Smooth muscle cell (in vitro differentiated cells): ENCODE results near the gene THEM4. TPM values are rescaled to one million over a fixed set of nuclear protein-coding genes. Genes with fewer than 3 reads are reported as not detected.

Source experiments
- DNase-seq: peaks from one replicate; lab custom pipeline; 2025; ENCODE audit not compliant: unreplicated experiment; lab: John Stamatoyannopoulos, UW
- H2AFZ ChIP-seq: fragments of 200-600 bp; sonication (generic); 2 replicates; pipeline ENCODE4 v1.6.0; 2016; ENCODE audit warnings: antibody characterized with exemption, low read depth, mild to moderate bottlenecking
- H3F3A ChIP-seq: fragments of 200-600 bp; sonication (generic); 2 replicates; pipeline ENCODE4 v1.6.0; 2017; ENCODE audit warnings: antibody characterized with exemption, low read depth
- H3K27ac ChIP-seq: fragments of 200-600 bp; sonication (generic); 2 replicates; pipeline ENCODE4 v1.5.1; 2016; ENCODE audit warnings: low read depth, mild to moderate bottlenecking
- H3K27me3 ChIP-seq: fragments of 200-600 bp; sonication (generic); 2 replicates; pipeline ENCODE4 v1.6.1; 2016; ENCODE audit warnings: low read depth, mild to moderate bottlenecking
- H3K36me3 ChIP-seq: fragments of 200-600 bp; sonication (generic); 2 replicates; pipeline ENCODE4 v1.5.1; 2016; ENCODE audit warnings: low read depth
- H3K4me1 ChIP-seq: fragments of 200-600 bp; sonication (generic); 2 replicates; pipeline ENCODE4 v1.5.1; 2016; ENCODE audit warnings: low read depth
- H3K4me2 ChIP-seq: fragments of 200-600 bp; sonication (generic); 2 replicates; pipeline ENCODE4 v1.6.0; 2016; ENCODE audit warnings: mild to moderate bottlenecking
- H3K4me3 ChIP-seq: fragments of 200-600 bp; sonication (generic); 2 replicates; pipeline ENCODE4 v1.5.1; 2016; ENCODE audit warnings: mild to moderate bottlenecking
- H3K79me2 ChIP-seq: fragments of 200-600 bp; sonication (generic); 2 replicates; pipeline ENCODE4 v1.6.0; 2016; ENCODE audit warnings: low read depth, mild to moderate bottlenecking
- H3K9ac ChIP-seq: fragments of 200-600 bp; sonication (generic); 2 replicates; pipeline ENCODE4 v1.6.0; 2016; ENCODE audit warnings: low read depth
- H3K9me3 ChIP-seq: fragments of 200-600 bp; sonication (generic); replicated peaks from 2 replicates; pipeline ENCODE4 v1.5.1; 2016; ENCODE audit warnings: low read depth
- H4K20me1 ChIP-seq: fragments of 200-600 bp; sonication (generic); 2 replicates; pipeline ENCODE4 v1.6.0; 2016; ENCODE audit warnings: low read depth
- CTCF ChIP-seq: fragments of 200-600 bp; sonication (generic); IDR thresholded peaks from 2 replicates; pipeline ENCODE4 v1.5.1; 2017; ENCODE audit warnings: borderline replicate concordance, mild to moderate bottlenecking, antibody characterized with exemption; ENCODE audit not compliant: insufficient read depth, poor library complexity, severe bottlenecking
- WGBS: methylation state at CpG from one replicate; pipeline ENCODE4 v1.1.7; 2016; ENCODE audit warnings: low lambda C conversion rate; 5-methylcytosine and 5-hydroxymethylcytosine counted together
- polyA plus RNA-seq: library from polyadenylated mRNA; unstranded; fragments of >200 nt; fragmentation: Nextera tagmentation; extraction: Ambion mirVana; gene quantifications from 2 replicates; pipeline ENCODE4 v1.2.1, GENCODE V29; 2016
- total RNA-seq: library from RNA; depleted of rRNA; stranded (reverse); fragments of >200 nt; gene quantifications from 2 replicates; pipeline ENCODE4 v1.2.3, GENCODE V29; 2014

THEM4 gene
- total and polyA plus RNA-seq, 2 experiments from 2014 or later = 14.4 to 15.9 TPM

- H2AFZ ChIP-seq = no peak overlapping the region
- no peaks in the 10 kb centered on the region for H3K79me2 ChIP-seq
- no peaks in the 10 kb centered on the region for H3K27me3 ChIP-seq
- H3K36me3 ChIP-seq = no peaks in the 10 kb centered on the region
- no peak for DNase-seq
- H3K4me1 ChIP-seq = peaks cover 5% of the 10 kb centered on the region
- no peaks in the 10 kb centered on the region for H3F3A ChIP-seq
- WGBS = 78% methylated on average over 2 of the region's 2 CpGs
- H4K20me1 ChIP-seq = no peaks in the 10 kb centered on the region
- no peak overlapping the region for H3K27ac ChIP-seq
- no peak overlapping the region for H3K4me3 ChIP-seq
- H3K4me2 ChIP-seq = no peak overlapping the region
- TF ChIP-seq CTCF = no peak
- no peak overlapping the region for H3K9ac ChIP-seq
- no peaks in the 10 kb centered on the region for H3K9me3 ChIP-seq
Measured at GRCh38 chr1:151867321-151867720, 42.0 kb downstream of the THEM4 start.

GRCh38 chr1:151864411-151864810 lies 44.9 kb downstream of the THEM4 start:
- no peaks in the 10 kb centered on the region for H3F3A ChIP-seq
- H4K20me1 ChIP-seq = no peaks in the 10 kb centered on the region
- H3K79me2 ChIP-seq = no peaks in the 10 kb centered on the region
- H2AFZ ChIP-seq = no peak overlapping the region
- H3K4me2 ChIP-seq = no peak overlapping the region
- no peak for DNase-seq
- no peaks in the 10 kb centered on the region for H3K9me3 ChIP-seq
- WGBS = 44% methylated on average over 2 of the region's 2 CpGs
- H3K9ac ChIP-seq = no peak overlapping the region
- H3K4me3 ChIP-seq = no peak overlapping the region
- no peaks in the 10 kb centered on the region for H3K27me3 ChIP-seq
- H3K27ac ChIP-seq = no peak overlapping the region
- H3K4me1 ChIP-seq = no peaks in the 10 kb centered on the region
- H3K36me3 ChIP-seq = no peaks in the 10 kb centered on the region
- no peak for TF ChIP-seq CTCF

- H3K4me2 ChIP-seq = no peak overlapping the region
- no peak overlapping the region for H2AFZ ChIP-seq
- no peak for DNase-seq
- H3K4me3 ChIP-seq = no peak overlapping the region
- no peaks in the 10 kb centered on the region for H3K9me3 ChIP-seq
- H4K20me1 ChIP-seq = no peaks in the 10 kb centered on the region
- no peak for TF ChIP-seq CTCF
- H3K79me2 ChIP-seq = no peaks in the 10 kb centered on the region
- no peak overlapping the region for H3K27ac ChIP-seq
- no peaks in the 10 kb centered on the region for H3K36me3 ChIP-seq
- H3K27me3 ChIP-seq = no peaks in the 10 kb centered on the region
- no peaks in the 10 kb centered on the region for H3F3A ChIP-seq
- no peak overlapping the region for H3K9ac ChIP-seq
- H3K4me1 ChIP-seq = no peaks in the 10 kb centered on the region
Measured at GRCh38 chr1:151862604-151863003, 46.7 kb downstream of the THEM4 start.

- Histone ChIP-seq H3K9ac (no peak overlapping the region), H4K20me1 (no peaks in the 10 kb centered on the region), H3F3A (no peaks in the 10 kb centered on the region), H3K27ac (no peak overlapping the region), H3K27me3 (no peaks in the 10 kb centered on the region), H3K4me1 (no peaks in the 10 kb centered on the region), H3K4me2 (no peak overlapping the region), H3K79me2 (no peaks in the 10 kb centered on the region), H2AFZ (no peak overlapping the region), H3K4me3 (no peak overlapping the region), H3K9me3 (no peaks in the 10 kb centered on the region), H3K36me3 (no peaks in the 10 kb centered on the region)
- no peak for TF ChIP-seq CTCF
- DNase-seq = no peak
- 50% methylated on average over 7 of the region's 7 CpGs for WGBS
Measured at GRCh38 chr1:151860504-151861187, 48.7 kb downstream of the THEM4 start.
